Gastrocnemius medialis (tissue), 4 donors: ENCODE results near the gene ZMYND15. TPM values are rescaled to one million over a fixed set of nuclear protein-coding genes. Genes with fewer than 3 reads are reported as not detected.

Source experiments
- ATAC-seq, 2 donors: fragments of 150-250 bp; one replicate each; pipeline ENCODE4 v1.9.1; 2016
- DNase-seq, 2 donors: peaks; one replicate each; pipeline ENCODE4 v3.0.0-alpha.2; 2019
- H3K27ac ChIP-seq, 4 donors: fragments of 200-600 bp; sonication (generic); 1 replicate in 1 of 4; 2 replicates in 3 of 4; pipeline ENCODE4 v1.5.1; 2016 to 2018; ENCODE audit warnings: mild to moderate bottlenecking in 2 of 4, moderate library complexity in 1 of 4
- H3K27me3 ChIP-seq, 3 donors: fragments of 200-600 bp; sonication (generic) in 2 of 3; 1 replicate in 1 of 3; 2 replicates in 2 of 3; pipeline versions ENCODE4 v1.5.1 to v1.6.0; 2016 to 2019; ENCODE audit warnings: mild to moderate bottlenecking in 1 of 3, moderate library complexity in 1 of 3
- H3K36me3 ChIP-seq, 2 donors: fragments of 200-600 bp; sonication (generic) in 1 of 2; one replicate each; pipeline ENCODE4 v1.5.1; 2017 to 2018
- H3K4me1 ChIP-seq, 2 donors: fragments of 200-600 bp; sonication (generic) in 1 of 2; one replicate each; pipeline ENCODE4 v1.5.1; 2016 to 2017; ENCODE audit warnings: mild to moderate bottlenecking in 2 of 2
- H3K4me3 ChIP-seq, 4 donors: fragments of 200-600 bp; sonication (generic) in 3 of 4; 1 replicate in 1 of 4; 2 replicates in 3 of 4; pipeline ENCODE4 v1.5.1; 2016 to 2019; ENCODE audit warnings: mild to moderate bottlenecking in 2 of 4
- H3K9me3 ChIP-seq, 3 donors: fragments of 200-600 bp; sonication (generic) in 2 of 3; 1 replicate in 1 of 3; 2 replicates in 2 of 3; pipeline ENCODE4 v1.5.1; 2016 to 2019
- POLR2A ChIP-seq, 2 donors: fragments of 450-650 bp; IDR thresholded peaks; one replicate each; pipeline ENCODE4 v1.6.1; 2017; ENCODE audit warnings: antibody characterized with exemption in 2 of 2, mild to moderate bottlenecking in 2 of 2, moderate library complexity in 2 of 2
- in situ Hi-C, 4 donors: fragments of 200-750 bp; cut with MboI; loops; one replicate each; pipeline versions ENCODE4 v1.15.0 to v1.8.0; 2017; ENCODE audit warnings: low sequenced_read_pairs in 4 of 4
- intact Hi-C: fragments of 100-400 bp; cut with DNase I; formaldehyde crosslinking; loops from one replicate; pipeline ENCODE4 v1.15.1; 2023; ENCODE audit warnings: low total_unique reads
- total RNA-seq, 4 donors: library from RNA; depleted of rRNA; stranded (reverse); fragments of >200 nt; gene quantifications; one replicate each; pipeline versions ENCODE4 v1.1.0 to v1.2.3, GENCODE V29; 2016
- TF ChIP-seq, protein P1 (sequence below), 5 experiments: fragments of 450-650 bp in 3 of 5; fragments of 200-600 bp in 2 of 5; sonication (generic) in 2 of 5; IDR thresholded peaks in 4 of 5; conservative IDR thresholded peaks in 1 of 5; 1 replicate in 4 of 5; 2 replicates in 1 of 5; pipeline ENCODE4 v1.5.1; 2016 to 2019; ENCODE audit warnings: antibody characterized with exemption in 5 of 5, mild to moderate bottlenecking in 3 of 5, moderate library complexity in 3 of 5

The ZMYND15 gene
- total RNA-seq, 4 donors from 2014 or later = not detected

DNA sequence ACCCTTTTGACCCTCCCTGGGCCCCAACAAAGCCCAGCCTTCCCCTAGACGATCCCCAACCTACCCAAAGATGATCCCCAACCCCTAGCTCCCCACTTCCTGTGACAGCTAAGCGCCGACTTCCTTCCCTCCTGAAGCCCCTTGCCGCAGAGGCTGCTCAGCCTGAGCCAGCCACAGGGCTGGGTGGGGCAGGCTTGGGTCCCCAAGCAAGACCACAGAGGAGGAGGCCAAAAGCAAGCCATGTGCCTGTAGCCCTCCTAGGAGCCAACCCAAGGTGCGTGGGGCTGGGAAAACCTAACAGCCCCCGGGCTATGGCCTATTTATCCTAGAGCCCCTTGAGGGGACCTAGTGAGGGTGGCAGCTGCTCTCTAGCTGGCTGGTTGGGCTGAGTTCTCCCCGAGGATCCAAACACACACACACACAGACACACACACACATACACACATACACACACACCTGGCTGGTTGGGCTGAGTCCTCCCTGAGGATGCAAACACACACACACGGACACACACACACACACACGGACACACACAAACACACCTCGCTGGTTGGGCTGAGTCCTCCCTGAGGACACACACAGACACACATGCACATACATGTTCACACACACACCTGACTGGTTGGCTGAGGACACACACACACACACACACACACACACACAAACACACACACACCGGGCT lies 24.4 kb upstream of the ZMYND15 start:
- no peak for ATAC-seq
- no peak for TF ChIP-seq POLR2A (IDR thresholded peaks at IDR 0.05)
- TF ChIP-seq, protein P1, sequence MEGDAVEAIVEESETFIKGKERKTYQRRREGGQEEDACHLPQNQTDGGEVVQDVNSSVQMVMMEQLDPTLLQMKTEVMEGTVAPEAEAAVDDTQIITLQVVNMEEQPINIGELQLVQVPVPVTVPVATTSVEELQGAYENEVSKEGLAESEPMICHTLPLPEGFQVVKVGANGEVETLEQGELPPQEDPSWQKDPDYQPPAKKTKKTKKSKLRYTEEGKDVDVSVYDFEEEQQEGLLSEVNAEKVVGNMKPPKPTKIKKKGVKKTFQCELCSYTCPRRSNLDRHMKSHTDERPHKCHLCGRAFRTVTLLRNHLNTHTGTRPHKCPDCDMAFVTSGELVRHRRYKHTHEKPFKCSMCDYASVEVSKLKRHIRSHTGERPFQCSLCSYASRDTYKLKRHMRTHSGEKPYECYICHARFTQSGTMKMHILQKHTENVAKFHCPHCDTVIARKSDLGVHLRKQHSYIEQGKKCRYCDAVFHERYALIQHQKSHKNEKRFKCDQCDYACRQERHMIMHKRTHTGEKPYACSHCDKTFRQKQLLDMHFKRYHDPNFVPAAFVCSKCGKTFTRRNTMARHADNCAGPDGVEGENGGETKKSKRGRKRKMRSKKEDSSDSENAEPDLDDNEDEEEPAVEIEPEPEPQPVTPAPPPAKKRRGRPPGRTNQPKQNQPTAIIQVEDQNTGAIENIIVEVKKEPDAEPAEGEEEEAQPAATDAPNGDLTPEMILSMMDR (IDR thresholded peaks at IDR 0.05 in 4 of 5, conservative IDR thresholded peaks at IDR 0.05 in 1 of 5) = no peak
- H3K4me3 ChIP-seq = no peak overlapping the region
- no peaks in the 10 kb centered on the region for H3K36me3 ChIP-seq
- peaks cover 13 to 19% of the 10 kb centered on the region in 2 donors for H3K4me1 ChIP-seq
- in situ Hi-C loops (loop anchor here in 1 of 4 donors (10.0 kb wide), 1 partner anchor 170 kb away; no protein-coding TSS in a partner anchor), intact Hi-C loops (no loop called here)
- DNase-seq = no peak
- H3K9me3 ChIP-seq = no peaks in the 10 kb centered on the region
- no peaks in the 10 kb centered on the region for H3K27me3 ChIP-seq
- no peak overlapping the region for H3K27ac ChIP-seq

DNA sequence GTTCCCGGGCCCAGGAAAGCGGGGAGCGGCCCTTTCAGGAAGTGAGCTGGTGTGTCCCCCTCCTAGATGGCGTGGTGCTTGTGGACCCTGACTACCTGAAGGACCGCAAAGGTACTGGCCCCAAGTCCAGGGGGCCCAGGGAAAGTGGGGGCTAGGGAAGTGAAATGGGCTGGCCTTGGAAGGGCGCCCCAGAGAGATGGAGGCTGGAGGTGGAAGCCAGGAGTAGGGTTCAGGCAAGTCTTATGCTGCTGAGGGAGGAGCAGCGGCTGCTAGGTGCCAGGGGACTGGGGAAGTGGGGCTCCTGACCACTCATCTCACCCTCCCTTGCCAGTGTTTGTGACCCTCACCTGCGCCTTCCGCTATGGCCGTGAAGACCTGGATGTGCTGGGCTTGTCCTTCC lies 23.6 kb upstream of the ZMYND15 start:
- Histone ChIP-seq H3K27ac (no peak overlapping the region), H3K9me3 (no peaks in the 10 kb centered on the region), H3K27me3 (no peaks in the 10 kb centered on the region), H3K4me3 (no peak overlapping the region), H3K36me3 (no peaks in the 10 kb centered on the region), H3K4me1 (peaks cover 9 to 14% of the 10 kb centered on the region in 2 donors)
- intact Hi-C loops (no loop called here), in situ Hi-C loops (loop anchor here in 1 of 4 donors (10.0 kb wide), 1 partner anchor 169 kb away; no protein-coding TSS in a partner anchor)
- ATAC-seq (no peak), DNase-seq (no peak)
- TF ChIP-seq, protein P1 (IDR thresholded peaks at IDR 0.05 in 4 of 5, conservative IDR thresholded peaks at IDR 0.05 in 1 of 5) = no peak
- no peak for TF ChIP-seq POLR2A (IDR thresholded peaks at IDR 0.05)

DNA sequence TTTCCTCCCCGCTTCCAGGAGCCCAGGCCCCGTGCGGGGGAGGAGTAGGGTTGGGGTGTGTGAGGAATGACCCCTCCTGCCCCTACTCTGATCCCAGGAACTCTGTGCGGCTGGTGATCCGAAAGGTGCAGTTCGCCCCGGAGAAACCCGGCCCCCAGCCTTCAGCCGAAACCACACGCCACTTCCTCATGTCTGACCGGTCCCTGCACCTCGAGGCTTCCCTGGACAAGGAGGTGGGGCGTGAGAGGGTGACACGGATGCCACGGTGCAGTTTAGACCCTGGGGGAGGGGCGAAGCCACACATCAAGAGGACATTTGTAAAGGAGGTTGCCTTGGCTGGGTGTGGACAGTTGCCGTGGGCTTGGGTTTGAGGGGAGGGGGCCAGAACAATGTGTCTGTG lies 21.8 kb upstream of the ZMYND15 start:
- Histone ChIP-seq H3K36me3 (no peaks in the 10 kb centered on the region), H3K27me3 (no peaks in the 10 kb centered on the region), H3K27ac (no peak overlapping the region), H3K4me3 (no peak overlapping the region), H3K4me1 (no peaks in the 10 kb centered on the region), H3K9me3 (no peaks in the 10 kb centered on the region)
- in situ Hi-C loops (loop anchor here in 1 of 4 donors (10.0 kb wide), 1 partner anchor 167 kb away; no protein-coding TSS in a partner anchor), intact Hi-C loops (no loop called here)
- no peak for DNase-seq
- TF ChIP-seq POLR2A (IDR thresholded peaks at IDR 0.05) = no peak
- TF ChIP-seq, protein P1 (IDR thresholded peaks at IDR 0.05 in 4 of 5, conservative IDR thresholded peaks at IDR 0.05 in 1 of 5) = no peak
- no peak for ATAC-seq

DNA sequence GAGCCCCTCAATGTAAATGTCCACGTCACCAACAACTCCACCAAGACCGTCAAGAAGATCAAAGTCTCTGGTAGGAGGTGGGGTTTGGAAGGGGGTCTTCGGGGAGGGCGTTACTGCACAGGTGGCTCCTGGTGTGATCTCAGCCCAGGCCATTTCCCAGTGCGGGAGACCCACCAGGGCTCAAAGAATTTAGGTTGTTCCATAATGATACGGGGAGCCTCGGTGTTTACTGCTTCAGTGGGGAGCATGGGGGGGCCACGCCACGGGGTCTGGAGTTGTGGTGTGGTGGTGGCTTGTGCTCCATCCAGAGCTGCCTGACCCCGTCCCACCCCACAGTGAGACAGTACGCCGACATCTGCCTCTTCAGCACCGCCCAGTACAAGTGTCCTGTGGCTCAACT lies 21.4 kb upstream of the ZMYND15 start:
- no peak for TF ChIP-seq POLR2A (IDR thresholded peaks at IDR 0.05)
- TF ChIP-seq, protein P1 (IDR thresholded peaks at IDR 0.05 in 4 of 5, conservative IDR thresholded peaks at IDR 0.05 in 1 of 5) = no peak
- intact Hi-C loops (no loop called here), in situ Hi-C loops (loop anchor here in 1 of 4 donors (10.0 kb wide), 1 partner anchor 167 kb away; no protein-coding TSS in a partner anchor)
- Histone ChIP-seq H3K36me3 (no peaks in the 10 kb centered on the region), H3K4me3 (no peak overlapping the region), H3K27me3 (no peaks in the 10 kb centered on the region), H3K27ac (no peak overlapping the region), H3K4me1 (no peaks in the 10 kb centered on the region), H3K9me3 (no peaks in the 10 kb centered on the region)
- DNase-seq = no peak
- no peak for ATAC-seq
